ENCODE data around the gene DNAH6.
"Not testable (repeated sequence)": the region's sequence is repeated elsewhere in the genome, so short reads cannot be mapped to it uniquely, and the experiment has no call there.

DNAH6 gene

DNA sequence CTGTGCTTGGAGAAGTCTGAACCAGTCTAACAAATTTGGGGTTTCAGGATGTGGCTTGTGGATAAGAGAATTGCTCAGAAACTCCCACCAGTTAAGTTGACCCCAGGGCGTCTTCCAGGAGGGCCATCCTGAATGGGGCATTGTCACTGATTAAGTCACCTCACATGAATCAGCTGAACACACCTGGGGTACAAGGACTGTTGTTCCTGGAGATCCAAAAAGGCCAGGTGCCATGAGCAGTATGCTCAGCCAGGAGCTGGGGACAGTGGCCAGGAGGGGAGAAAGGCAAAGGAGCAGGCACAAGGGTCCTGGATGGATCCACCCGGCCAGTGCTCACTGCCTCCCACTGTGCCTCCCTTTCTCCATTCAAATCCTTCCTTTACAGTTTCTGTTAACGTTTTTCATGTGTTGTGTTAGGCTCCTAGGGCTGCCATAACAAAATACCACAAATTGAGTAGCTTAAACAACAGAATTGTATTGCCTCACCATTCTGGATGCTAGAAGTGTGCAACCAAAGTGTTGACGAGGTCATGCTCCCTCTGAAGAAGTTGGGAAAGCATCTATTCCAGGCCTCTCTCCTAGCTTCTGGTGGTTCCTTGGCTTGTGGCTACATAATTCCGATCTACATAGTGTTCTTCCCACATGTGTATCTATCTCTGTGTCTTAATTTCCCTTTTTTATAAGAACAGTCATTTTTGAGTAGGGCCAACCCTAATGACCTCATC, 331.2 kb downstream of the DNAH6 start:
- no peak for DNase-seq

DNA sequence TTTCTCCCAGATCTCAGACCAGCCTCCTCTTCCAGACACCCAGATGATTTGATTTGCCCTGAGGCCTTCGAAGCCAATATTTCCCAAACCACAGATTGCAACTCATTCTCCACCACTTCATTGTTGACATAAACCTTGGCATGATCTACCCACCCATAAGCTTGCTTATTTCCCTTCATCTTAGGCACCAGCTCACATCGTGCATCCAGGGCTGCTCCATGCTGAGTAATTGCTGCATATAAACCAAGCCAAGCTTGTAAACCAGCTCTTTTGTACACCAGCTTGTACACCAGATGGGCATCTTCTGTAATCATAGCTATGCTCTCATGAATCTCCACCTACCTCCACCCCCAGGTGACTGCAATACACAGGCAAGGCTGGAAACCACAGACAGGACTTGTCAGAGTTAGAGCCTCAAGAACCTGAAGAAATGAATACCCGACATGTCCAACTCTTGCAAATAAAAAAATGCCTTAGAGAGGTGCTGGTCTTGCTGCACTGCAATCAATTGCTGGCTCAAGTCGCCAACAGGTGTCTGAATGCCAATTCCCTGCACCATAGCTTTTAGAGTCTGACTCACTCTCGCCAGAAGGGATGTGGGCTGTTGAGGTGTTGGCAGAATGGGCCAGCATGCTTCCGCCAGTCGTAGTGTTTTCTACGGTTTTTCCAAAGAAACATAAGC, 333.1 kb downstream of the DNAH6 start:
- peak; percentile 61 for DNase-seq

DNA sequence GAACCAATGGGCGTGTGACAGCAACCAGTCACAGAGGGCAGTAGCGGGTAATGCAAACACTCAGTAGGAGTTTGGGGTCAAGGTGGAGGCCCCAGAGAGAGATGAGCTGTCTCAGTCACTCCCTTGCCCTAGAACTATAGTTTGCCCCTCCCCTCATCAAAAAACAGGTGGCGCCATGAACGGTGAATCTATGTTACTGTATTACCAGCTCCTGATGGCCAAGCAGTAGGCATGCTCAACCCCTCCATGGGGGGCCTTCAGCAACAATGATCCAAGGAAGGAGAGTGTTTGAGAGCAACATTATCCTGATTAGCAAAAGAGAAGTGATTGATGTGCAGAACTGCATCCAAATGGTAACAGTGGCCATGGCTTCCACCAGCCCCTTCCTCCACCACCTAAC, 334.2 kb downstream of the DNAH6 start:
- DNase-seq: no peak

DNA sequence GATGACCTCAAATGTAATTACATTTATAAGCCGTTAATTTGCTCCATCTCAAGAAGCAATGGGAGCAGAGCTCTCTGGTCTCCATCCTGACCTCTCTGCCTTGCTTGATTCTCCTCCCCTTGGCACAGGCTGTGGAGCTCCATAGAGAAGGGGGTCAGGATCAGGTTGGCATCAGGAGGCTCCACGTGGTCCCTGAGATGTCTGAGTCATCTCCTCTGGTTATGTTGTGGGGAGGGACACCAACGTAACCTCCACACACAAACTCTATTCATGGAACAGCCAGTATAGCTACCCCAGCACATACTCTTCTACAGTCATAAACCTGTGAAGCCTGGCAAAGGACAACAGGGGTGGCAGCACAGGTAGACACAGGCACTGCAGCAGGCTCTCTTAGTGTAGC, 335.6 kb downstream of the DNAH6 start:
- no peak for DNase-seq

DNA sequence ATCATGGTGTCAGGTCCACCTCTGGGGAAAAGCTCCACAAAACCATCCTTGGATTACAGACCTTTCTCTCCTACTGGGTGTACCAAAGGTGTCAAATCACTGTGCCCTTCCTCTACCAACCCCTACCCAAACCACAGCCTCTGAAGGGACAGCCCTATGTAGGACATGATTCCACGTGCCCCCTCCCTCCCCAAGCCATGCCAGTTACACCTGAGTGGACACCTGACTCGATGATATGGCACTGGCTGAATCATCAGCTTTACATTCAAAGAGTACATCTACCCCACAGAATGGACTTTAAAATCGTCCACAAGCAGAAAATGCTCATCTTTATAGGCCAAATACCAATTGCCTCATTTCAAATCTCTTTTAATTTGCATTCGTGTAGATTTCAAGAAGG, 338.6 kb downstream of the DNAH6 start:
- no peak for DNase-seq

DNA sequence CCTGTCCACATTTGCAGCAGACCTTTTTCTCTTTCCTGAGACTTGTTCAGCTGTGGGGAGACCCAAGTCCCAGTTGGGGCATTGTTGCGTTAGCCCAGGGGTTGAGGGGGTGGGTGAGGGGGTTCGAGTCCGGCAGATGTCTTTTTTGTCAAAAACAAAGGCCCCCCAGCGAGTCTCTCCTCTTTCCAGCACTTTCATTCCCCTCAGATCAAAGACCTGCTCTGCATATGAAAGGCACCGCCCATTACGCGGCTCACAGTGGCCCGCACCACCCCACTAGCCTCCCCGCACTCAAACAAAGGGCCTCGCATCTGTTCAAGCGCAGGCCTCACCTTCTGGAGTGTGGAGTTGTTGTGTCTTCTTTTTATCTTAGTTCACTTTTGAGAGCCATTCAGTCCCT, 339.4 kb downstream of the DNAH6 start:
- DNase-seq: no peak

DNA sequence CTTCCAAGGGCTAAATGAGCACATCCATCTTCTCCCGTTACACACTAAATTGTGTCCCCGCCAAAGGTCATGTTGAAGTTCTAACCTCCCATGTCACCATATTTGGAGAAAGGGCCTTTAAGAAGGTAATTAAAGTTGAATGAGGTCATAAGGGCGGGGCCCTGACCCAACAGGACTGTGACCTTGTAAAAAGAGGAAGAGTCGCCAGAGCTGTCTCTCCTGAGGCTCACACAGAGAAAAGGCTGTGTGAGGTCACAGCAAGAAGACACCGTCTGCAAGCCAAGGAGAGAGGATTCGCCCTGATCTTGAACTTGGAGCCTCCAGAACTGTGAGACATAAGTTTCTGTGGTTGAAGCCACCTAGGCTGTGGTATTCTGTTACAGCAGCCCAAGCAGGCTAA, 340.5 kb downstream of the DNAH6 start:
- DNase-seq: peak; percentile 47

DNA sequence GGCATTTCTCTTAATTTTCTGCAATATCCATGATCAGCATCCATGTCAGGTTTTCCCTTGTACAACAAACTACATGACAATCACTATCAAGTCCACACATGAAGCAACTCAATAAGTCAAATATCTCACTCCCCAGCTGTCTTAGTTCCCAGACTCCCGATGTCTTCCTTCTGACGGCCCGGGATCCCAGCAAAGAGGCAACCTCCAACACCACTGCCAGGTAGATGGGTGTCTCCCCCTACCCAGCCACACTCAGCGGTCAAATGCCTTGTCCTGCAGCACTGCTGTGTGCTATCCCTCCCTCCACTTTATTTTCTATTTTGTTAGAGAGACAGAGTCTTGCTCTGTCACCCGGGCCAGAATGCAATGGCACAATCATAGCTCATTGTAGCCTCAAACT, 341.3 kb downstream of the DNAH6 start:
- no peak for DNase-seq

DNA sequence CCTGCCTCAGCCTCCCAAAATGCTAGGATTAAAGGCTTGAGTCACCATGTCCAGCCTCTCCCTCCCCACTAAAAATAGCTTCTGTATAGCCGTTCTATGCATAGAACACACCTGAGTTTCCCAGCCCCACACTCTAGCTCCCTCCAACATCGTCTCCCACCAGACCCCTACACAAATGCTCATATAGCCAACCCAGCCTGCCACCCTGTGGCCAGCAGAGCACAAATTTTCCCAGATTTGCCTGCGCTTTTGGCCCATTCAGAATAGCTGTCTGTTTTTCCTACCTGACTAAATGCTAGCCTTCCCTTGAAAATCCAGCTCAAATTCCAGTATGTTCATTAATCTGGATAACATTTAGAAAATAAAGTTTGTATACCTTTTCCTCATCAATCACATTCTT, 341.8 kb downstream of the DNAH6 start:
- no peak for DNase-seq

DNA sequence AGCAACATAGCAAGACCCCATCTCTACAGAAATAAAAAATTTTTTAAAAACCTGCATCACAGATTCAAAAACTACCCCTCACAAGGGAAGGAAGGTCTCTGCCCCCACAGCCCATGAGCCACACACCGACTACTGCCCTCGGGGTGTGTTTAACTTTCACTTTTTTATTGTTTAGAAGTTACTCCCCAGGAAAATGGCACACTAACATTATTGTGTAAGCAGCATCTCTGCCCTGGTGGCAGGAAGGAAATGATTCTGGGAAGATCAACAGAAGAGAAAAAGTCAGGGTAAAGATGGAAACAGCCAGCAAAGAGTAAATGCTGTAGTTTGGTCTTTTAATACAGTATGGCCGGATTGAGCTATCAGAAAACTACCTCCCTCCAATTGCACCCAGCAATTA, 342.6 kb downstream of the DNAH6 start:
- no peak for DNase-seq

DNA sequence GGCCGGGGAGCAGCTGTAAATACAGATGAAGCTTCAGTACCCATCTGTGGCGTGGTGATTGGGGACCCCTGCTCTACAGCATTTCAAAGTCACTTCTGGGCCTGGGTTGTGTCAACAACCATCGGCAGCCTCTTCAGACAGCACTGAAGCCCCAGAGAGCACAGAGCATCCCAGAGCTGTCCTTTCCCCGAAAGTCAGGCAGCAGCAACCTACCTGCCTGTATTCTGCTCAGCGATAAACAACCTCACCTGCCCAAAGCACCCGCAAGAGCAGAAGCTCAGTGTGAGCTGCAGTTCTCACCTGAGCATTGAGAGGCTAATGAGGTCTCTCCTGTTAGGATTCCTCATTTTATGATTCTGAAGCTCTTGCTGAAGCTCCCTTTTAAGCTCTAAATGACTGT, 345.2 kb downstream of the DNAH6 start:
- DNase-seq: no peak

DNA sequence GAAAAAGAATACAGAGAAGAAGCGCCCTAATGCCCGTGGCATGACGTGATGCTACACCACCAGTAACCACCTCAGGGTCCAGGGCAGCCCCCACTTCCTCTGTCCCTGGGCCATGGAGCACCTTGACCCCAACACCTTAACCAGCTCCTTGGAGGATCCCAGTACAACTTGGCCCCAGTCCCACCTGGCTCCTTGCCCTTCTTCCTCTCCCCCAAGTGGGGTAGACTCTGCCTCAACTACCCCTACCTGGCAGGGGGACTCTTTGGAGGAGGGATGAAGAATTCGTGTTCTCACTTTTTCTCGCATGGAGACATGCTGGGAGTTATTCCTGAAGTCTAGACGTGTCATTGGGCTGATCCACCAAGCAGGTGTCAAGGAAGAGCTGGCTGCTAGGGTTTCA, 345.7 kb downstream of the DNAH6 start:
- no peak for DNase-seq

DNA sequence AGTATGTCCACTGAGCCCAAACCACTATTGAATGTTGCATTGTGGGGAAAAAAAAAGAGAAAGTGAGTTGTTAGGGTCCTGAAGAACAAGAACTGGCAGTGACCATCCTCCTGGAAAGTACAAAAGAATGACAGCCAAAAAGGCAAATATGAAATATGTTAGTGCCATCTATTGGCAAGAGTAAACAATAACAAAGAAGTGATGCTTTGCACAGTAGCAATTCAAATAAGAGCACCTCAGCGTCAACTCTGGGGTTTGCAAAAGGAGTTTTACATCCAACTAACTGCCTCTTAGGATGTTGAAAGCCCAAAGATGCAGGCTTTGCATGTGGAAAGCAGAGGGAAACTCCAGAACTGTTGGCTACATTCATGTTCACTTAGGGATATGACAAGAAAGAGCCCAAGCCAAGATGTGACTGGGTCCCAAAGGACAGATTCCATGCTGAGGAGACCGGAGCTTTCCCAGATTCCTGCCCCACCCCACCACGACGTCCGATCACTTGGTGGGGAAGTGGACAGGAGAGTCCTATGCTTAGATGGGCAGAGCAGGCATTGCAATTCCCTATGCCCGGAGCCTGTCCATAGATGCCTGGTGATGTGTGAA, 349.0 kb downstream of the DNAH6 start:
- peak; percentile 68 for DNase-seq

DNA sequence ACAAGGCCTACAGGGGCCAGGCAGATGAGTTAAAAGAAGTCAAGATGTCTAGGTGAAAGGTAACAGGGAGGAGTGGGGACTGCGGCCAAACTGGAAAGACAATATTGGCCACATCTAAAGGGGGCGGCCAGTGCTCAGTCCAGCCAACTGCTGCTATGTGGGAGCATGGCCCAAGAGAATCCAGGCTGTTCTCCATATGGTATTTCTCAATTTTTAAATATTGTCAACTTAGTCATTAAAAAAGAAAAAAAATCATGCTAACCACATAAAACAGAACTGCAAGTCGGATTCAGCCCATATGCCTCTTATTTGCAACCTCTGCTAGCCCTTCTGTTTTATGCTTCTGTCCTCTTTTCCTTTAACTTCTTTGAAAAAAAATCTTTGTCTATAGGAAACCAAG, 349.8 kb downstream of the DNAH6 start:
- DNase-seq: no peak

DNA sequence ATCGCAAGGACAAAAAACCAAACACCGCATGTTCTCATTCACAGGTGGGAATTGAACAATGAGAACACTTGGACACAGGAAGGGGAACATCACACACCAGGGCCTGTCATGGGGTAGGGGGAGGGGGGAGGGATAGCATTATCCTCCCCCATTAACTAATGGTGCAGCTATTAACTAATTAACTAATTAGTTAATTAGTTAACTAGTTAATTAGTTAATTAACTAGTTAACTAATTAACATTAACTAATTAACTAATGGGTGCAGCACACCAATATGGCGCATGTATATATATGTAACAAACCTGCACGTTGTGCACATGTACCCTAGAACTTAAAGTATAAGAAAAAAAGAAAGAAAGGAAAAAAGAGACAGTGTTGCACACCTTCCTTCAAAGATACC, 352.0 kb downstream of the DNAH6 start:
- not testable (repeated sequence) for DNase-seq
